Body of pancreas (tissue), 4 donors: Measurements from ENCODE around the gene SMPD3.

ENCODE experiments used
- CTCF ChIP-seq, 7 experiments: fragments of 450-650 bp in 4 of 7; fragments of 200-600 bp in 3 of 7; sonication (generic) in 3 of 7; IDR thresholded peaks; one replicate each; pipeline ENCODE4 v1.5.1; 2016 to 2019; ENCODE audit warnings: antibody characterized with exemption in 7 of 7
- POLR2A ChIP-seq, 3 donors: fragments of 450-650 bp; IDR thresholded peaks; one replicate each; pipeline ENCODE4 v1.6.1; 2016; ENCODE audit warnings: antibody characterized with exemption in 3 of 3, mild to moderate bottlenecking in 2 of 3

DNA sequence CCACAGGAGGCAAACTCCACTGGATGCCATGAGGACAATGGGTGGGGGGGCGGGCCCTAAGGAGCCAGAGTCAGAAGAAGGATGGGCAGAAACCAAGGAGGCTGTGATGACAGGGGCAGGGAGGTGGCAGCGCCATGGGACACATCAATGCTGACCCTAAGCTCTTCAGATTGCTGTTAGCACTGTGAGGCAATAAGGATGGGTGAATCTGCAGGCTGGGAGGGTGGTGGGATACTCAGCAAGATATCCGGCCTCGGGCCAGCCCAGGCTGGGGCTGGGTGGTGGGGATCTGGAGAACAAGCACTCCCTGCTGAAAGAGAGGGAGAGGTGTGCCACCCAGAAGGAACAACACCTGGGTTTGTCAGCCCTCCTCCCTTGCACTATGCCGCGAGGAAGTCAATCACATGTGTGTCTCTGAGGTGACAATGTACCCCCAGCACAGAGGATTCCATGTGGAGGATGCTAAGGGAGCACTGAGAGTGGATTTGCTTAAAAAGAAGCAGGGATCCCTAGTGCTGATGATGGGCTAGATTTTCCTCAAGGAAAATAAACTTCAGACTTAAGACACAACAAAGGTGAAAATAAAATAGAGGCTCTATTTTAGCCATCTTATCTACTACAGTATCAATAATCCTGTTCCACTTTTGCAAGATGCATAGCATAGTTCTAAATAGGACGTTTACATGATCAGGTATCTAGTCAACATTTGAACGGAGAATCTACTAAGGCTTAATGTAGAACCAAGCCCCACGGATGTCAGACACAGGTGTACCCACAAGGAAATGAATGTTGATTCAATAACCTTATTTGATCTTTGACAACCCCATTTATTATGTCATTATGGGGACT lies 22.6 kb downstream of the SMPD3 start:
- TF ChIP-seq CTCF (IDR thresholded peaks at IDR 0.05) (no peak), POLR2A (IDR thresholded peaks at IDR 0.05) (no peak)
